NCI-H1092 (cell line): ENCODE data around the gene SEC22C.
"Not testable (repeated sequence)": the region's sequence is repeated elsewhere in the genome, so short reads cannot be mapped to it uniquely, and the experiment has no call there.

ENCODE experiments used
- DNase-seq: peaks from one replicate; lab custom pipeline; 2025; lab: John Stamatoyannopoulos, UW

Gene SEC22C

GRCh38 chr3:42581709-42582473 lies at the start of gene SEC22C:
Gene SEC22C, minus strand, starts transcription at chr3:42581967. Its CDS starts 12,921 bp downstream, at chr3:42569046.
- peak; percentile 92 for DNase-seq

- DNase-seq = no peak
Measured at GRCh38 chr3:42613462-42613861, 31.7 kb upstream of the SEC22C start.

DNA sequence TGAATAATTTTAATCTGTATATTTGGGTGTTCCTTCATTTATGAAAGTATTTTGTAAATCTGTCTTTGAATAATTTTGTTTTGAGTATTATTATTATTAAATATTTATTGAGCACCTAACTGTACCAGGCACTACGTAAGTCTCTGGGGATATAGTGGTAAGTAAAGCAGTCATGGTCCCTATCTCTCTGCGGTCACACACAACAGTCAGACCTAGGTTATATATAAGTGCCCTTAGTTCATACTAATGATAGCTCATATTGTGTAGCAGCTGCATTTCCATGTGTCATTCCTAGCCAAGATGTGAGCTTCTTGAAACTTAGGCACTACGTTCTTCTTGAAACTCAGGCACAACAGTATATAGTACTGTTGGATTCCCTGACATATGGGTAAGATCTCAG lies 31.2 kb upstream of the SEC22C start:
- DNase-seq = no peak

GRCh38 chr3:42612217-42612616 lies 30.4 kb upstream of the SEC22C start:
- no peak for DNase-seq

DNA sequence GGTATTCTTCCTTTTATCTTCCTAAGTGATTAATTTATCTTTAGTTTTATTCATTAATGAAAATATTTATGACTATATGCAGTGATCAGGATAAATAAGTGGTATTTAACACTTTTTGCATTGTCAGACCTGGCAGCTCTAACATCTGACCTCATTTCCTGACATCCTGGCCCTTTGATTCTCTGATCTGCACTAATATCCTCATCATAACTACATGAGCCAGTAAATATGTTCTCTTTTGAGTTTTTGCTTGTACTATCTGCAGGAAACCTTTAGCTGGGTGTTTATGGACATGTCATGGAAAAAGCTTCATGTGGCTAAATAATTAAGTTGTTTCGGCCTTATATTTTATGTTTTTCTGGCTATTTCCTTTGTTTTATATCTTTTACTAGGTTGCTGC lies 29.2 kb upstream of the SEC22C start:
- no peak for DNase-seq

GRCh38 chr3:42608581-42608980 lies 26.8 kb upstream of the SEC22C start:
- DNase-seq = no peak

GRCh38 chr3:42605546-42606173 lies 23.9 kb upstream of the SEC22C start:
- no peak for DNase-seq

DNA sequence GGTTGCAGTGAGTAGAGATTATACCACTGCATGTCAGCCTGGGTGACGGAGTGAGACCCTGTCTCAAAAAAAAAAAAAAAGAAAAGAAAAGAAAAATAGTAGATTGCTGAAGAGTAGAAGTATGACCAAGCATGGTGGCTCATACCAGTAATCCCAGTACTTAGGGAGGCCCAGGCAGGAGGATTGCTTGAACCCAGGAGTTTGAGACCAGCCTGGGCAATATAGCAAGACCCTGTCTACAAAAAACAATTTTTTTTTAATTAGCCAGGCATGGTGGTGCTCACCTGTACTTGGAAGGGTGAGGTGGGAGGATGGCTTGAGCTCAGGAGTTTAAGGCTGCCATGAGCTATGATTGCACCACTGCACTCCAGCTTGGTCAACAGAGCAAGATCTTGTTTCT lies 21.2 kb upstream of the SEC22C start:
- DNase-seq = no peak

GRCh38 chr3:42601896-42602581 lies 20.3 kb upstream of the SEC22C start:
- DNase-seq = no peak

DNA sequence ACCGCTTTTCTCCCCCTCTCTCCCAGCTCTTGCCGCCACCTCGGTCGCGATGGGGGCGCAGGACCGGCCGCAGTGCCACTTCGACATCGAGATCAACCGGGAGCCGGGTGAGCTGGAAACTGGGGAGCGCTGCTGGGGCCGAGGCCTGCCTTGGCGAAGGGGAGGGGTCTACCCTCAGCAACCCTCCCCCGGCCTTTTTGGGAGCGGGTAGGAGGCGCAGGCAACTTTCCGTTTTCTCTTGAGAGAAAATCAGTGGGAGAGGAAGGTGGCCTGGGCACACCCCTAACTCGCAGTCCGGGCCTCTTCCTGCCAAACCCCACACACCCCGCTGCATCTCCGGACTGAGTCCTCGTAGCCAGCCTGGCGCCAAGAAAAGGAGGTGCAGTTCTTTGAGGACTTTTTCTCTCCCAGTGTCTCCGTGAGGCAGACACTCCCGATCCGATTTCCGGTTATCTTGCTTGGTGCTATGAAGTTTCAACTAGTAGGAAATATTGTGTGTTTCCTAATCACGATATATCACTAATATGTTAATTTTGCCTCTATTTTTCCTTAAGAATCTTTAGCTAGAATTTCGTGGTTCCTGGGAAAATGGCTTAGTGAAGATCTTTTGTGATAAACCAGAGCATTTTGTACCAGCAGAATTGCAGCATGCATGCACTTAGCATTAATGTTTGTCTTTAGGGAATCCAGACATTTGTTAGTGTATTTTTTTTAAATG lies 19.4 kb upstream of the SEC22C start:
- DNase-seq = no peak

DNA sequence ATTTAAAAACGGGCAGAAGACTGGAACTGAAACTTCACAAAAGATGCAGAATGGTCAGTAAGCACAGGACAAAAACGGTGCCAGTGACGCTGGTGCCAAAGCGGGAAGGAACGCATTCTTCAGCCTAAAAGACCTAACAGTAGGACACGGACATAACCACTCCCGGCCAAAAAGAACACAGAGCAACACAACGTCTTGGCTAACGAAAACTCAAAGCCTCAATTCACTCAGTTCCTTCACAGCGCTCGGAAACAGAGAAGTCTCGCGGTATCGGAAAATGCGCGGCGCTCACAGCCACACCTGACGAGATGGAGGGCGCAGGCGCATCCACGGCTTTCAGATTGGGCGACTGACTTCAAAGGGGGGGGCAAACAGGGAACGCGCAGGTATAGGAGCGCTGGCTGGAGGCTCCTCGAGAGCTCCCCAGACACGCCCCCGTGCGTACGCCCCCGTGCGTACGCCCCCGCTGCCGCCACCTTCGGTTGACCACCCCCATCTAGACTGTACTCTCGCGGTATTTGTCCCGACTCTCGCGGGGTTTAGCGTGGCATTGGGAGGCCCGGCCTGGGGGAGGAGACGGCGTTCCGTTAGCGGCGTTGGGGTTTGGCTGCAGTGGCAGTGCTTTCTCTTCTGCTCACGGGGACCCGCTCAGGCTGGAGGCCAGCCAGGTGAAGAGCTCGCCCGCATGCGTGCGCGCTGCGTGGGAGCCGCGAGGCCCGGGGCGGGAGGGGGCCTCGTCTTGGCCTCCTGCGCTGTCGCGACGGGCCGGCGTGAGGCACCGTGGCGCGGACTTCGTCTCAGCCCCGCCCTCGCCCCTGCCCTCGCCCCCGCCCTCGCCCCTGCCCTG lies 18.6 kb upstream of the SEC22C start, which contains the start of gene NKTR:
TSS of gene NKTR (plus strand) at position 576 of the 847 bp plus-strand sequence. CDS start 321 bp downstream, outside the sequence.
- DNase-seq = peak; percentile 97

- not testable (repeated sequence) for DNase-seq
Measured at GRCh38 chr3:42597098-42597497, 15.3 kb upstream of the SEC22C start.

GRCh38 chr3:42595682-42596081 lies 13.9 kb upstream of the SEC22C start:
- no peak for DNase-seq

DNA sequence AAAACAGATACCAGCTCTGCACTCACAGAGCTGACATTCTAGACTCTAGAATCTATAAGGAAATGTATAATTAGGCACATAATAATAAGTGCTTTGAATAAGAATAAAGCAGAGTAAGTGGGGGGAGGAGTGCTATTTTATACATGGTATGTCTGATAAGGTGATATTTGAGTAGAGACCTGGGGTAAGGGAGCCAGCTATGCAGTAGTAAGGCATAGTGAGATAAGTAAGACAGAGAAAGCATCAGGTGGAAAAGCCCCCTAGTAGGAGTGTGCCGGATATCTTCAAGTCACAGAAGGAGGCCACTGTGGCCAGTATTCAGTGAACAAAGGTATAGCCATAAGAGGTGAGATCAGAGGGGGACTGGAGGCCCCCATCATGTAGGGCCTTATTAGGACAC lies 11.9 kb upstream of the SEC22C start:
- no peak for DNase-seq

DNA sequence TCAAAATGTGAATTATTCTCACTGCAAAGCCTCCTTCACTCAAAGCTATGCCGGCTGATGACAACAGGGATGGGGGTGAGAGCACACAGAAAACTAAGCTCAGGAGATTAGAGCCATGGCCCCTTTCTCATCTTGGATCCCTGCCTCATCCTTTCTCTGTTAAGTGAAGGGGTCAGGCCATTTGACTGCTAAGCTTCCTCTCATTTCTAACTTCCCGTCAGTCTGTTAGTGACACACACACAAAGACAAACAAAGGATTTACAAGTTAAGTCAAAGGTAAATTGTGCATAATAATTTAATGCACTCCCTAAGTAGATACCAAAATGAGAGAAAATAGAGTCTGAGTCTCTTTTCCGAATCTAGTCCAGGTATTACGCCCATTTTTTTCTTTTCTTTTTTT lies 10.0 kb upstream of the SEC22C start:
- no peak for DNase-seq

- DNase-seq = no peak
Measured at GRCh38 chr3:42590989-42591756, 9.4 kb upstream of the SEC22C start.

DNA sequence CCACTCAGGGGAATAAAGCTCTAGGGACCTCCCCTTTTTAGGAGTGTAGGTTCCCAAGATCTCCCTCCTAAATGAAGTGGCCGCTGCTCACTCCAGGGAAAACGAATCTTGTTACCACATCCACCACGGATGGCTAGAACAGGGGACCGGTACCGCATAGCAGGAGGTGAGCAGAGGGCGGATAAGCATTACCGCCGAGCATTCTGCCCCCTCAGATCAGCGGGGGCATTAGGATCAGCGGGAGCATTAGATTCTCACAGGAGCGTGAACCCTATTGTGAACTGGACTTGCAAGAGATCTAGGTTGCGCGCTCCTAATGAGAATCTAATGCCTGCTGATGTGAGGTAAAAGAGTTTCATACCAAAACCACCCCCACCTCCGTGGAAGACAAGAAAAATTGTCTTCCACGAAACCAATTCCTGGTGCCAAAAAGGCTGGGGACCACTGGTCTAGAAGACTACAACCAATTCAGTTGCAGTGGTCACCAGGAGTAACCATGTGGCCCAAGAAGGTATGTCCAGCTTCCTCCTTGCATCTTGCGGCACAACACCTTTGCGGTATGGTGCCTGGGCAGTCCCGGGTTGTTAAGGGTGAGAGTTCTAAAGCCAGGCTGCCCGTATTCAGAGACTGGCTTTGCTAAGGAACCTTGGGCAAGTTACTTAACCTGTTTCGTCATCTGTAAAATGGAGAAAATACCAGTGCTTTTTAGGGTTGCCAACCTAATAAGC lies 7.8 kb upstream of the SEC22C start:
- DNase-seq = no peak

DNA sequence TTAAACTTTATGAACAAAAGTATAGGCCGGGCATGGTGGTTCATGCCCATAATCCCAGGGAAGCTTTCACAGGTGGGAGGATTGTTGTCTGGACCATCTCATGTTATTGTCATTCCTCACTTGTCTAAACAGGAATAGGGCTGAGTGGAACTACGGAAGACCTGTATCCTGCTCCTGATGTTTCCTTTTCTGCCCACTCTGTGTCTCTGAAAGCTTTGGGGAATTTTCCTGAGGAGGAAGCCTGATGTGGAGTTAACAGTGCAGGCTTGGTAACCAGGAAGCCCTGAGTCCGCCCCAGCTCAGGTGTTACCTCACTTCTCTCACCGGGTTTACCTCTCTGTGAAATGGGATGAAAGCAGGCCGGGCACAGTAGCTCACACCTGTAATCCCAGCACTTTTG lies 6.9 kb upstream of the SEC22C start:
- no peak for DNase-seq

DNA sequence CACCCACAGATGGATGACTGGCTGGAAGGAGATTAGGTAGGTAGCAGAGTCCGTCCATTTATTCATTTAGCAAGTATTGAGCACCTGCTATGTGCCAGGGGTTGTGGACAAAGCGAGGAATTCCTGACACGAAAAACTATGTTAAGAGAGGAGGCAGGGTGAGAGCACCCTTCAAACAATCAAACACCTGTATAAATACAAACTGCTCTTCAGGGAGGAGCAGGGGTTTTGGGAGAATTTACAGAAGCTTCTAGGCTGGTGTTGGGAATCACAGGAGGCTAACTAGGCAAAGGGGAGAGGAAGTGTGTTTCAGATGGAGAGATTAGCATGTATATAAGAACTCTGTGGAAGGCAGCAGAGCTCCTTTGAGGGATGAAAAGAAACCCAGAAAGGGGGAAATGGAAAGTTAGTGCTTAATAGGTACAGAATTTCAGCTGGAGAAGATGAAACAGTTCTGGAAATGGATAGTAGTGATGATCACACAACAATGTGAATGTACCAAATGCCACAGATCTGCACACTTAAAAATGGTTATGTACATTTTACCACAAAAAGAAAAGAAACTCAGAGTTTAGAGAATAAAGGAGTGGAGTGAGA lies 805 bp upstream of the SEC22C start:
- DNase-seq = no peak

- no peak for DNase-seq
Measured at GRCh38 chr3:42581400-42581708, 413 bp downstream of the SEC22C start.
